NAMALWA (cell line): Measurements from ENCODE around the gene PLPP4.

Source experiments
- DNase-seq: peaks from one replicate; pipeline ENCODE4 v3.0.0-alpha.2; 2015; ENCODE audit warnings: low spot score

PLPP4 gene

DNA sequence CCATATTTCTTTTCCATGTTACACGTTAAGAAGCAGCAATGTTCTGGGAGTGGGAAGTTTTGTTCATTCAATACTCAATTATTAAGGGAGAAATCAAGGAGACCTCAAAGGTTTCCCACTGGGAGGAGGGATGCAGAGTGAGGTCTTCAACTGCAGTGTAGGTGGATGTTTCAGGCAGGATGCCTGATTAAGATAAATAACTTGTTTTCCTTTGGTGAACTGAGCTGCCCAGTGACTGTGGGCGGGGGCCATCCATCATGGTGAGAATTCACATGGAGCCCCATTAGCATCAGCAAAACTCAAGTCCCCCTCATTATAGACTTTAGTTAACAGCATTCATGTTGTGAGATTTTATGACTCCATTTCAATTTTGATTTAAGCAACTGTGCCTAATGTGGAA is 121.1 kb downstream of the PLPP4 start:
- no peak for DNase-seq

DNA sequence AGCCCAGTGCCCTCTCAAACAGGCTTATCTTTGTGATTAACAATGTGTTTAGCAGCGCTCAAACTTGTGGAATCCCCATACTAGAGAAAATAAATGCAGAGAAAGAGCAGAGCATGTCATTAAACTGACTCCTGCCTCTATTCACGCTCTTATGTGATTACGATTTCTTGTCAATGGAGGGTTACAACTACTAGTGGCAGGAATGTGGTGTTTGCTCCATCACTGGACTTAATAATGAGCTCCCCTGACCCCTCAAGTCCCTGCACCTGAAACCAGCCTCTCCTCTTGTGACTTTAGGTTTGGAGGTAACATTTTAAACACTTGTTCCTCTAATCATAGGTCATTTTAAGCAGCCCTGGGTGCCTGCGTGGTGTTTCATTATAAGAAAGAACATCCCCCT is 121.9 kb downstream of the PLPP4 start:
- no peak for DNase-seq

DNA sequence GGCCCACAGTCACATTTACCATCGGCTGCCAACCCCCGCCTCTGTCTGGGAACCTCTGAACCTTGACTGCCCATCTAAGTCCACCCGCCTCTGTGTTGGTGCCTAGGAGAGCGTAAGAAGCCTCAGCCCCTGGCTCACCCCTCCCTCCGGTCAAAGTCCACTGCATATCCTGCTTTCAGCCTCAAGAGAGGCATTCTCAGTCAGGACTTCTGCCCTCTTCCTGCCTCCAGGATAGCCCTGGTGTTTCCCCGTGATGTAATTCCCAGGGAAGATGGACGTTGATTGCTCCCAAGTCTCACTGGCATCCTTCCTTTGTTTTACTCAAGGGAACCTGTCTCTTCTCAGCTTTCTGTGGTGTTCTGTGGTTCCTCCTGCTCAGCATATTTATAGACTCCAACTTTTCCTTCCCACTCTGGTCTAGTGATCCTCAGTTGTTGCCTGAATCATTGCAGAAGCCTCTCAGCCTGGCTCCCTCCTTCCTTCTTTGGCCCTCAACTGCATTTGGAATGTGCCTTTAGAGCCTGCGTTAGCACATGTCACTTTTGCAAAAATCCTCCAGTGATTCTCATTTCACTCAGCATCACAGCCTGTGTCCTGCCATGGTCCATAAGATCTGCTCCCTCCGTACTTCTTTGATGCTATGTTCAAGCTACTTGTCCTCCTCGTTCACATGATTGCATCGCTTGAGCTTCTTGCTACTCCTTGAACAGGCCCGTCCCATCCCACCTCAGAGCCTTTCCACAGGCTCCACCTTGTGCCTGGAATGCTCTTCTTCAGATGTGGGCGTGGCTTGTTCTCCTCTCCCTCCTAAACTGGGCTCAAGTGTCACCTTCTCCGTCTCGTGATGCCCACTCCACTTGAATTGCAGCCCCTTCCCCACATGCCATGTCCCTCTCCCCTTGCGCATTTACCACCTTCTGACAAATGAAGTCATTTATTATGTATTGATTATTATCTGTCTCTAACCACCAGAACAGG is 124.2 kb downstream of the PLPP4 start:
- DNase-seq = no peak

DNA sequence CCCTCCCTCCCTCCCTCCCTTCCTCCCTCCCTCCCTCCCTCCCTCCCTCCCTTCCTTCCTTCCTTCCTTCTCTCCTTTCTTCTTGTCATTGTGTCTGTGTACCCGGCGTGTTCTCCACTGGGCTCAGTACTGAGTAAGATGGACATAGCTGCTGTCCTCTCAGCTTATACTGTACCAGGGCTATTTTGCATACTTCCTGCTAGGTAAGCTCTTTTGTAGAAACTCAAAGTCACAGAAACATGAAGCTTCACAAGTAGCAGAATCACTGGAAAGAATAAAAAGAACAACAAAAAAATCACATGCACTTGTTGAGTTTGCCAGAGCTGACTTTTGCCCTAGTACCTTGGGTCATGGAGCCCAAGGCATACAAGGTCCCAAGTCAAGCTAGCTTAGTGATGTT is 125.7 kb downstream of the PLPP4 start:
- DNase-seq = no peak

DNA sequence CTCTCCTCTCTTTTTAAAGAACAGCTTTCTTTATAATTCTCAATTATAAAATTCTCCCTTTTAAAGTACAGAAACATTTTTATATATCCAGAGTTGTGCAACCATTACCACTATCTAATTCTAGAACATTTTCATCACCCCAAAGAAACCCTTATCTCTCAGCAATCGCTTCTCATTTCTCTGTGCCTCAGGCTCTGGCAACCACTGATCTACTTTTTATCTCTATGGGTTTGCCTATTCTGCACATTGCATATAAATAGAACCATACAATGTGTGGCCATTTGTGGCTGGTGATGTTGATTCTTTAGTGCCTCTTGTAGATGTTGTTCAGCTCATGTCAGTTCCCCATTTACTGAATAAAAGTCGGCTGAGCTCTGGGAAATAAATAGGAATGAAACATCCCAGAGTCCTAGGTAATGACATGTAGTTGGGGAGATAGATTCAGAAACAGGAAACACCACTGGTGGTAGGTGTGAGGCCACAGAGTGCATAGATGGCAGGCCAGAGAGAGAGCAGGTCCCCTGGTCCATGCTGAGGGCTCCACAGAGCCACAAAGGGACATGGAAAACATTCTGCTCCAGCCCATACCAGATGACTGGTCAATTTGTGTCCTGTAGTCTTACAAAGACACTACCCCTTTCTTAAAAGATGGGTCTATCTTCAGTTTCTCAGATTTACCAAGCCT is 126.5 kb downstream of the PLPP4 start:
- no peak for DNase-seq

DNA sequence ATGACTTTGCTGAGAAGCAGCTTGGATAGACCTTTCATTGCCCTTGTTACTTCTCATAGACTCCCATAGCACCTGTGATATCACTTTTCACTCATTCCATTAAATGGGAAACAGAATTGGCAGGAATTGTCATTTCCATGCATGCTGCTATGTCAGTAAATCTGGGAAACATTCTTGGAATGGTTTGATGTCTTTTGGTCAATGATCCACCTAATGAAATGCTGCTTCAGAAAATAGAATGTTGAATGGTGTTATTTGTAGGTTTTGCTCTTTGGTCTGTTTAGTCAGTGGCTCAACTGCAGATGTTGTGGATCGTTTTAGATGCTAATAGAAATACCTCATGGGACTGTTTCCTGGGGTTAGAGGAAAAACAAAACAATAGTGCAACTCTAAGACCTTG is 127.8 kb downstream of the PLPP4 start:
- DNase-seq = no peak

DNA sequence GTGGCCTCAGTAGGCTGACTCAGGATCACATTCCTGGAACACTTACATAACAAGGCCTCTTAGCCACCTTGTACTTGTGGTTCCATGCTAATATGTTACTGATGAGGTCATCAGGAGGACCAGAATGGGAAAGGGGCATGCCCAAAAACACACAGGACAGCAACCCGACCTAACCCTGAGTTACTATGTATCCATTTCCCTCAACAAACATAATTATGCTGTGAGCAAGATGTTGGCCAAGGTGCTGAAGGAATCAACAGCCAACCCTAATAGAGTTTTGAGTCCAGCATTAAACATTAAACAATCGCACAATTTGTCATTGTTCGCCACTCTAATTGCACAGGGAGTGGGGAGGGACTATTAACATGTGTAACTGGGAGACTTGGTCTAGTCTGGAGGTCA is 129.4 kb downstream of the PLPP4 start:
- no peak for DNase-seq

DNA sequence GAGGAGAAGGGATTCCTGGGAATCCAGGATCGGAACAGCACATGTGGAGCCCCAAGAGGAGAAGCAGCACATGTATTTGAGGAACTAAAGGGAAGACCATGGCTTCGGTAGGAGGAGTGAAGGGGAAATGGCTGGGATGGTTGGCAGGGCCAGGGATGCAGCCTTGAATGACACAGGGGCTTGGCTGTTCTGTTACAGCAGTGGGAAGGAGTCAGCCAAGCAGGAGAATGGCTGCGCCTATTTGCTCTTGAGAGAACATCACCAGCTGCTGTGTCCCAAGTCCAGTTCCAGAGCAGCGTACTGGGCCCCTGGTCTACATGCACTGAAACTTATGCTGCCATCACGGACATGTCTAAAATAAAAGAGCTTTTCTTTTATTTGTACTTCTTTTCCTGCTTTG is 130.0 kb downstream of the PLPP4 start:
- no peak for DNase-seq

DNA sequence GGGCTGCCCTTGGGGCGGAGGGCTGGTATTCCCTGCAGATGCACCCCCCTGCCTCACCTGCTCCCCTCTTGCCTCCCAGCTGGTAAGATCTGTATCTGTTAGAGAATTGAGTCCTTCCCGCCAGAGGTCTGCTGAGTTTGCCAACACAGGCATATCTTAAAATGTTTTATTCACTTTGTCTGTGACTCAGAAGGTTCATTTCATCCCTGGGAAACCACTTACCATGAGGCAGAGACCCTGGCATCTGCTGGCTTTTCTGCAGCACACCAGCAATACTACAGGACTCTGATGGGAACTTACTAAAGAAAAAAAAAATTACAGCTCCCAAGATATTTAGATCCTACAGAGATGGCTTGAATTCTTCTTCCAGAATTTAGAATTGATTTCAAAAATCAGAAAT is 131.3 kb downstream of the PLPP4 start:
- DNase-seq = no peak

DNA sequence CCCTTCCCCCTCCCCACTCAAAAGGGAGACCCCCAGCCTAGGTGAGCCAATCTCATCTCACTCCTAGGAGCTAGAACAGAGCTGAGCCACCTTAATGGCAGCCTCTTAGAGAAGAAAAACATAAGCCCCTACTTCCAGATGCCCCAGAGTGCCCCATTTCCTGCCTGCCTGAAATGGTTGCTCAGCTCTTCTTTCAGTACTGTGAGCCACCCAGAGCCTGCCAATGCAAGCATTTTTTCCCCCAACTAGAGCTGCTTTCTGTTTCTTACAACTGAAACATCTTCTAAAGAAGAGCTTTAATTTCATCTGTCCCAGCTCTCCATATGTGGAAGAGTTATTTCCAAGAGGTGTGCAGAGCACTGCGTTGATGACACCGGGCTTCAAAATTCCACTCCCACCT is 136.7 kb downstream of the PLPP4 start:
- no peak for DNase-seq

DNA sequence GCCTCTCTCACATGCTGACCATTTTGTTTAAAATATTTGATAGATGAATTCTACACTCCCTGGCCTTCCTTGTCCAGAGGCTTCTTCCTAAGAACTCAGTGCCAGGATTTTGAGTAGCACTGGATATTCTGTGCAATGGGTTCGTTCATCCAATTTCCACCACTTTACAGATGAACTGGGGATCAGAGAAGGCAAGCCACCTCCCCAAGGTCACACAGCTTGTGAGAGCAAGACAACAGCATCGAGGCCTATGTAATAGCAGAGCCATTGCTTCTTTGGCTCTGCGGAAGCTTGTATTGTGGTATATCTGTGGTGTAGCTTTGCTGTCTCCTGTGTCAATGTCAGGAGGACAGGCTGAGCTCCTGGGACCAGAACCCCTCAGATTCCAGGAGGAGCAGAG is 140.9 kb downstream of the PLPP4 start:
- DNase-seq = no peak

DNA sequence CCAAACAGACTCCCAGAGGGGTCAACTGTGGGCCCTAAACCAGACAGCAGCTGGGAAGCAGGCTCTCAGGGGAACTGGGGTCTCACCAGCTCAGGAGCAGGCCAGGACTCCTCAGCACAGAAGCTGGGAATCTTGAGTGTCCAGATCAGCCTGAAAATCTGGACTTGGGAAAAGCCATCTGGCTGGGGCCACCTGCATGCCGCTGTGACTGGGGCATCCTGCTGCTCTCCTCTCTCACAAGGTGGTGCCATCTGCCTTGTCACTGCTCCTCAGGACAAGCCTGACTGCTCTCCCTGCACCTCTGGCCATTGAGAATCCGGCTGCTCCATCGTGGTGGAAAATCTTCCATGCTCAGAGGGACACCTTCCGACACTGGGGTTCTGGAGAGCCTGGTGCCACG is 141.4 kb downstream of the PLPP4 start:
- DNase-seq = no peak

DNA sequence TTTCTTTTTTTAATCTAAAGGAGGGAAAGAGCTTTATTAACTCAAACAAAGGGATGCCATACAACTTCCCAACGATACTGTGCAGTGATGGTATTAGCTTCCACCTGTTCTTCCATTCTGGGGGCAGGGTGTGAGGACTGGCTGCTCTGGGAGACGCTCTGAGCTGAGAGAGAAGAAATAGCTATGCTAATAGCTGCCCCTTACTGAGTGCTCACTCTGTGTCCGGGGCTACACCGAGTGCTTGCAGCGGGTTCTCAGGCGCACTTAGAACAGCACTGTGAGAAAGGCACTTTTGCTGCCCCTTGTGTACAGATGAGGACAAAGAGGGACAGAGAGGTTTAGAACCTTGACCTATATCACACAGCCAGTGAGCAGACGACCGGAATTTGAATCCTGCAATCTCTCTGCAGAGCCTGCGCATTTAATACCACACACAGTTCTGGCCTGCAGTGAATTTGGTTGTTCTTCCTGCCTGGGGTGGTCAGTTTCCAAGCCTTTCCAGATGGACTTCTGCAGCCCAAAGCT is 142.2 kb downstream of the PLPP4 start:
- no peak for DNase-seq

DNA sequence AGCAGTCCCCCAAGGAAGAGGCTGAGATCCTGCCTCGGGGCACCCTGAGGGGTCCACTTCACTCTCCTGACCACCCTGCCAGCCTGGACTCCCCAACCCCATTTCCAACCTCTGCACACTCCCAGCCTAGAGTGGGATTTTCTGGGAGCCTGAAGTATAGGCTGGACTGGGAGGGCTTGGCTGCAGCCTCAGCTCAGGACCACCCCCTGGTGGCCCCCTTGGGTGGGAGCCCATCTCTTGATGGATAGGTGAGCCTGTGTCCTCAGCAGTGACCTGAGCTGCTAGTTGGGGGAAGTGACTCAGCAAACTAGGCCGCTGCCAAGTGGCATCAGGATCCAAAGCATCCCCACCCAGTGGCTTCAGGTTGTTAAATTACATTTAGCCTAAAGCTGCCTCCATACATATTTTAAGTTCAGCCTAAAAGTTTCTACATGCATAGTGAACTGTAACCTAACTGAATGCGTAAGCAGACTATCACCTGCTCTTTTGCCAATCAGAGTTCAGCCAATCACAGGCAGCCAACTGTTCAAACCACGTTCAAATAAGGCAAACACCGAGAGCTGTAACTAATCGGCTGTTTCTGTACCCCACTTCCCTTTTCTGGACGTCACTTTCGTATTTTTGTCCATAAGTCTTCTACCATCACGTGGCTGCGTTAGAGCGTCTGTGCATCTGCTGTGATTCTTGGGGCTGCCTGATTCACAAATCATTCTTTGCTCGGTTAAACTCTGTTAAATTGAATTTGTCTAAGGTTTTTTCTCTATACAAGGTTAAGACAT is 144.0 kb downstream of the PLPP4 start:
- peak; percentile 7 for DNase-seq

DNA sequence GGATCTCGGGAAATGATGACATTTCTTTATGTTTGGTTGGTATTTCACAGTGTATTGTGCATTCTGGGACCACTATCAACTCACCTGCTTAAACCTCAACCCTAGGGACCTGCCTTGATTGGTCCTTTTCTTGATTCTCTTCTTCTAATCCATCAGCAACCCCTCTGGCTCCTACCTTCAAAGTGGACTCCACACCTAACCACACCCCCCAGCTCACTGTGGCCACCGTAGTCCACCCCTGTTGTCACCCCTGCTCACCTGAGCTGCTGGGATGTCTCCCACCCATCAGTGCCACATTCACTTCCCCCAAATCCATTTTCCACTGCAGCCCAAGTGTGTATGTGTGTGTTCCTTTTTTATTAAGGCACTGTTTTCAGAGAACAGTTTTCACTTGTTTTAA is 145.0 kb downstream of the PLPP4 start:
- DNase-seq = no peak

DNA sequence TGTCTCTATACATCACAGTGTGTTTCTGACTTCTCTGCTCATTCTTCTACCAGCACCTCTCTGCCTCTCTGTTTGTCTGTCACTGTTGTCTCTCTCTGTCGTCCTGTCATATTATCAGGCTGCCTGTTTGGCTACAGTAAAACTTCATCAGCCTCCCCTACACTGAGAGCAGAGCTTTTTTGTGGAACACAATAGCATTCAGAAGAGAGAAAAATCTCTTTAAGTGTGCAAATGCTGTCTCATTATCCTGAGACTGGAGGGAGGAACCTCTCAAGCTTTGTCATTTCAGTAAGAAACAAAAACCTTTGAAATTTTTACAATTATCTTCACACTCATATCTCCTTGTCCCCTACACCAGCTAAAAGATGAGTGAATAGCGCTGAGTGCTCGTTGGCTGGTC is 148.4 kb downstream of the PLPP4 start:
- DNase-seq = no peak

DNA sequence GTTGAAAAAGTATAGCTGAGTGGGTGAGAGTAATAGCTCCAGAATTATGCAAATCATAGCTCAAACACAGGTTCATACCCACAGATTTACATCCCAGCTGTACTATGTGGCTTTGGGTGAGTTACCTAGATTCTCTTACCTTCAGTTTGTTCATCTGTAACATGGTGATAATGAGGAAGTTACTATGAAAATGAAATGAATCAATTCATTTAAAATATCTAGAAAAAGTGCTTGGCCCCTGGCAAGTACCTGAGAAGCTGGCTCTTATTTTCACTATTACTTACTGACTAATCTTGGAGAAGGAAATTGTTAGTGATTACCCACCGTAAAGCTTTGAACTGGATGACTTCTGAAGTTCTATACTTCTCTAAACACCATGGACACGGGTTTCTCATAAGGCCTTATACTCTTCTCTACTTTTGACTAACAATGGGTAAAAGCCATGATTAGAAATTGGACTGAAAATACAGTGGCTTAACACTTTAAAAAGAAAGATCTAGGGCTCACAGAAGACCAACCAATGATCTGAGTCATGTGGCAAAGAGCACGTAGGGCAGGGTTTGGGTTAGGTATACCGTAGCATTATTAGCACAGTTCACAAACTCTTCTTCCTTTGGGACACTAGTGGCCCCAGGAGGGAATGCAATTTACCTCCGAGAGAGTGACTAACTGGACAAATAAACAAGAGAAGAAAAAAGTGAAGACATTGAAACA is 149.2 kb downstream of the PLPP4 start:
- no peak for DNase-seq

DNA sequence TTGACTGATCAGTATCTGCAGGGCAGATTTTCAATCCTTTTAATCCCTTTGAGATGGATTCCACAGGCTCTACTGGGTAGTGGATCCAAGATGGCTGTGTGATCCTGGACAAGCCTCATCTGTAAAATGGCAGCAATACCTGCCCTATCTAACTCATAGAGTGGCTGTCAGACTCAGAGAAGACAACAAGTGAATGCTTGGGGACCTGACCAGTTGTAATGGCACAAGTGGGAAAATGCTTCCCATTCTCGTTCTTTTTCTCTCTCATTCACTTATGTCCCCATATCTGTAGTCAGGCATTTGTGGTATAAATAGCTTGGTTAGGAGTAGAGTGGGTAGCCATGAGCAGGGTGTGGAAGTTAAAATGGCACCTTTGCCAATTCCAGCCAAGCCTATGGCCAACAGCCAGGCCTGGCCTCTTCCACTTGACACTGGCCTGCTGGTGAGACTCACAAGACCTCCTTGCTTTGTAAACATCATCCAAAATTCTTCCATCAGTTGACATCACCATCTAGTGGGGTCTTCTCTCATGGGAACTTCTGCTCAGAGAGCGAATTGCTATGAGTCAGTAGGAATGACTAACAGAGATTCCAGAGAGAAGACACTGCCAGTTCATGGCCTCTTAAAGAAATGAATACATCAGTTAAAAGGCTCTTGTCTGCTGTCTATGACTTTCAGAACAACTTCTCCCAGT is 150.1 kb downstream of the PLPP4 start:
- DNase-seq = no peak

DNA sequence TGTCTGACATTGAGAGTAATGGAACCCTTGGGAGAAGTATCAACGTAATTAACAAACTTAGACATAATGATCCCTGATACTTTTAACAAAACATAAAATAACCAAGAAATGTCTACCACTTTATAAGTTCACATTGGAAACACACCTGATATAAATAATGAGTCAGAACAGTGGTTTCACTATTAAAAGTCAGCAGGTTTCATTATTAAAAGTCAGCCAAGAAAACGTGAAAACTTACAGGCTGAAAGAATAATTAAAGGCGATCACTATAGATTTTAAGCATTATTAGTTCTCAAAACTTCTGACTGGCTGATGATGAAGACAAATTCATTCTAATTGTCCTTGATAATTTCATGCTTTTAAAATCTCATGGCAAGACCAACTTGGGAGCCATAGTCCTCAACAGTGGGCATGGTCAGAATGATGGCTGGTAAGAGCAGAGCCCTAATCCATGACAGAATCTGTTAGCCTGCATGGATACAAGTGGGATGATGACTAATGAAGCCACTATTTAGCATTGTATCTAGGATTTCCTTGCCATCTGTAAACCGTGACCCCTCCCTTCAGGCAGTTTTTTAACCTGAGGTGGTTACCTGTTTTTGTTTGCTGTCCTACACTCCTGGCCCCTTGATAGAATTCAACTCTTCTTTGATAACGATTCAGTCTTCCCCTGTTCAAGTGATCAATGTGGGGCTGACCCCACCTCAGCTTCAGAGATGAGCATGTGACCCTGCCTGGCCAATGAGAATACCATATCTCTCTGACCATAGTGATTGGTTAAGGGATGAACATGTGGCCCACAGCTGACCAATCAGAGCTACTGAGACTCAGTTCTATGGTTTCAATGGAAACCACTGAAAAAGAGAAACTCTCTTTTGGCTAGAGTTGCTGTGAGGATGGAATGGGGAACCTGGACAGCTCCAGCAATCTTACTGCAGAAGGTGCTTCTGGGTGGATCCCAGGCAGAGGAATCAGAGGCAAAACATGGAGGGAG is 151.0 kb downstream of the PLPP4 start:
- peak; percentile 58 for DNase-seq

DNA sequence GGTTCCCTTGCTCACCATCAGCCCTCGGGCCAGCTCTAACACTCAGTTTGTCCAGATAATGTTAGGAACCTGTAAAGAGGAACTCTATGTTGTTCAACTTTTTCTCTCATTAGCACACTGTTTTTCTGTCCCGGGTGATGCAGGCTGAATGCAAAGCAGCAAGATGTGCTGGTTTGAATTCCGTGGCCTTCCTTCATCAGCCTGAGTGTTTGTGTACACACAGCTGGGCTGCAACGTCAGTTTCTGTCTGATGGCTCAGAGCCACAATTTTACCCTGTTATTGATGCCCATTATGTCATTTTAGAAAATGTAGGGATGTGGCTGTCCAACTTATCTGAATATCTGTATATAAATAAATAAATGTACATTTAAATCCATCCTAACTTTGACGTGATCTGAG is 152.0 kb downstream of the PLPP4 start:
- no peak for DNase-seq
